ENCODE measurements around the gene ALDH1A1.

Gene ALDH1A1

GRCh38 chr9:72913382-72914009, 39.4 kb downstream of the ALDH1A1 start:
- DNase-seq: no peak

DNA sequence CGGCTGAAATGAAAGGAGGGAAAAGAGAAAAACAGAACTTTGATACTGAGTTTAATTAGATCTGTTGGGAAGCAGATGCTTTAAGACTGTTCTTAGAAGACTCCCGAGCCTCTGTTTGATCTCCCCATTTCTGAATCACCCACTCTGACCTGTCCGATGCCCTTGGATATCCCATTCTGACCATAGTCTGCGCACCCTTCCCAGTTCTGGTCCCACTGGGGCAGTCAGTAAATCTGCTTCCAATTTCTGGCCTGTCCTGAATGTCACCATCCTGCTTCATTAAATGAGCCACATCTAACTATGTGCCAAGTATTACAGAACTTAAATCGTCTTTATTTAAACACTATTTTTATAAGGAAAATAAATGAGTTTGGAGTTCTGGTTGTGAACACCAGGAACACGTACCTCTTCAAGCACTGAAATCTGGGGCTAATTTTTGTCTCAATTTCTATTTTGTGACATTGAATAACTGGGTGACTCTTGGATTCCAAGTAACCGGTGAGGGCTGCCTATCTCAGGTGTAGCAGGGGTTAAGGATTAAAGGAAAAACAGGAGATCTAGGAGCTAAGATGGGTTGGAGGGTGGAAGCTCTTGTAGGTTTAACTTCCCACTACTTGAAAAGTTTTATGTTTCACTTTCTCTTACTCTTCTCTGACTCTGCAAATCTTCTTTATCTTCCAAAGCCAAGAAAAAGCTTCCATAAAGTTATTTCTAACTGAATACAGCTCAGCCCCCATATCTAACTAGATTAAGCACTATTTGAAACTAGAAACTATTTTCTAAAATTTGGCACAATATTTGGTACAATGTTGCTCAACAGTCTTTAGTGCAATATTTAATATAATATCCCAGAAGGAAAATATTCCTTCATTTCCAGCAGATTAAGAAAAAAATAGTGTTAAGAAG, 40.1 kb downstream of the ALDH1A1 start:
- no peak for DNase-seq

- no peak for DNase-seq
These were observed 41.0 kb downstream of the ALDH1A1 start for GRCh38 chr9:72911816-72912215.

DNA sequence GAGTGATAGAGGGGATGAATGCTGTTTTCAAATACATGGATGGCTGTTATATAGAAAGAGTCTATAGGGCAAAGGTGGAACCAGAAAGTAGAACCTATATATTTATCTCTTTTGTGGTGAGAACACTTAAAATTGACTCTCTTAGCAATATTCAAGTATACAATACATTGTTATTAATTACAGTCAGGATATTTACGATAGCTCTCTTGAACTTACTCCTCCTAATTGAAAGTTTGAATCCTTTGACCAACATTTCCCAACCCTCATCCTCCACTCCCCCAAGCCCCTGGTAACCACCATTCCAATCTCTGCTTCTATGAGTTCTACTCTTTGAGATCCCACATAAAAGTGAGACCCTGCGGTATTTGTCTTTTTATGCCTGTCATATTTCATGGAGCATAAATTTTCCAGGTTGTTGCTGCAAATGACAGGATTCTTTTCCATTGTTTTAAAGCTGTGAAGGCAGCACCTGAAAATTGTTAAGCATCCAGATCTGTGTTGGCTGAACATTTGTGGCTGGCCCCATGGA, 41.5 kb downstream of the ALDH1A1 start:
- no peak for DNase-seq

- DNase-seq: no peak
These were observed 43.4 kb downstream of the ALDH1A1 start for GRCh38 chr9:72909428-72909827.

- DNase-seq: no peak
These were observed 45.4 kb downstream of the ALDH1A1 start for GRCh38 chr9:72907421-72907820.

DNA sequence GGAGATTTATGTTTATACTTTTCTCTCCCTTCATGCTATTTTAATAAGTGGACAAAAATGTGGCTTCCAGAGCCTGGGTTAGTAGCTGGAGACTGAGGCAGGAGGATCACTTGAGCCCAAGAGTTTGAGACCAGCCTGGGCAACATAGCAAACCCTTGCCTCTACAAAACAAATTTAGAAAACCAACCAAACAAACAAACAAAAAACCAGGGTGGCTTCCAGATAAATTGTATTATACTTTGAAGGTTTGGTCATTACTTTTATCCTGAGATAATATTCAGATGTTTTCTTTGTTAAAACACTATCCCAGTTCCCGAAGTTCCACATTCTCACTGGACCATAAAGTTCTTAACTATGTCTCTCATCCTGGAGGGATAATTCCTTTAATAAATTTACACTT, 46.0 kb downstream of the ALDH1A1 start:
- no peak for DNase-seq

DNA sequence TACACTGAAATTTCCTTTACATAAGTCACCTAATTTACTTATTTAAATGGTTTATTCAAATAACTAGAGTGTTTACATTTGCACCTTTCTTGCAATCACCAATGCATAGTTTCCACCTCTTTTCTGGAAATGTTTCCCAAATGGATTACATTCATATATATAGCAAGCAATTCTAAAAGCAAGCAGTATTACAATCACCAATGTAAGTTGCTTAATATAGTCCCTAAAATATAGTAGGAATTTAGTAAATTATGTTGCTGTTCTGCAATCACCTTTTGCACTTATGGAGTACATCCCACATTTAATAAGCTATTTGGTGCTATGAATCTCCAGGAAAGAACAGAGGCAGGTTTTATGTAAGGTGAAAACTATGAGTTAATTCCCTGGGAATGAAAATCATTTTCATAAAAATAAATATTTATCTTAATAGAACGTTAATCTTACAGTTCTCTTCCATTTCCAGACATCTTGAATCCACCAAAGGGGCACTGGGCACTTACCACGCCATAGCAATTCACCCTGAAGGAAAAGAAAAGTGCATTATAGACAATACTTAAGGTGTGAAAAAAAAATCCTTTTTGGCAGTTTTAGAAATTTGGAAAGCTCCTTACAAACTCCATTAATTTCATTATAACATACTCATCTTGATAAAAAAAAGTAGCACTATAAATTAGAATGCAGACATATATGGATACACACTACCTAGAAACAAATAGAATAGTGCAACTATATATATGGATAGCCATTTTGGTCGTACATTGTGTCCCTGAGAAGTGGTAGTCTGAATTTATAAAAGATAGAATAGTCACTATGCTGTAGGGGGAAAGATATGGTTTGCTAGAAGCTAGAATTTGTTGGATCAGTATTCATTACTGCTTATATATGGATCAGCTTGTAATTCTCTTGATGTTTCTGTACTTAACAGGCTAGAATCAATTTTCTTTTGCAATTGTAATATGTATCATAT, 47.1 kb downstream of the ALDH1A1 start:
- no peak for DNase-seq

DNA sequence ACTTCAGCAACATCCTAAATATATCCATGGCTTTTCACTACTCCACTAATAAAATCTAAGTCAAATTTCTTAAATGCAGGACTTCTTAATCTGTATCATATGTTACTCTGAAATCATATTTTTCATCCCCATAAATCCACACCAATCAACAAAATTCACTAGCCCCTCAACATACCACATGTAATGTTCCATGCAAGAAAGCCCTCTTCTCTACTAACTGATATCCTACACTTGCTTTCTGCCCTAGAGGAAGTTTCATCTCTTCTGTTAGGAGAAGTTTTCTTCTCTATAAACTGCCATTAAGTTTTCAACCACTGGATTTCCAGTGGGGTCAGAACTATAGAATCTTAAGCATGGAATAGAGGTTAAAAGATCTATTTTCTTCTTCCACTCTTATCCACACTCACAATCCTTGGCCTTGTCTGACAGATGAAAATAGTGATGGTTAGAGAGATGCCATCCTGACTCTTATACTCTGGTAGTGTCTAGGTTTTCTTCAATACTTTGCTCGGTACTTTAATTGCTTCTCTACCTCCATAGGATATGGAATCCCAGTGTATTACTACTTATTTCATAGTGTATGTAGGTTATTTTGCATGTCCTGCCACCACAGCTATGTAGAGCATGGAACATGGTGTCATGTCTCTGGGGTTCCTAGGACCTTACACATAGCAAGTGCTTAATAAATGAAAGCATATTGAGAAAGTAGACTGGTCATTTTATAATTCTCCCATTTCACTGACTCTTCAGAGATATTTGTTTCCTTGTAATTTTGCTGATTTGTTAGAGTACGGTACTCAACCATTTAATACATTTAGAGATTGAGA, 48.4 kb downstream of the ALDH1A1 start:
- no peak for DNase-seq

GRCh38 chr9:72903103-72903502, 49.8 kb downstream of the ALDH1A1 start:
- no peak for DNase-seq

DNA sequence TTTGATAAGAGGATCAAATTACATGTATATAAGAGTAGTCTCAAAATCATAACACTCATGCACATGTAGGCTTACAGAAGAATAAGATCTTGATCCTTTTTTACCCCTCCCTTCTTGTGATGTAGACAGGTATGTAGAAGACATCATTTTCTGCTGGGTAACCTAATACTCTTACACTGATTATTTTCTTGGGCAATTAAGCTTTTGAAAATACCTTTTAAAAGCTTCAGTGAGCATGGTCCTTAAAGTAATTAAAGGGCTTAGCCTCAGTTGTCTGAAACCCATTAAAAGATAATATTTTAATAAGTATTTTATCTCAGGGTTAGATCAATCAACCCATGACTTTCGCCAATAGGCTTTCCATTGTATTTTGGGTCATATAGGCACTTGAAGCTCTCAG, 50.6 kb downstream of the ALDH1A1 start:
- no peak for DNase-seq

- no peak for DNase-seq
These were observed 52.9 kb downstream of the ALDH1A1 start for GRCh38 chr9:72899734-72900477.

DNA sequence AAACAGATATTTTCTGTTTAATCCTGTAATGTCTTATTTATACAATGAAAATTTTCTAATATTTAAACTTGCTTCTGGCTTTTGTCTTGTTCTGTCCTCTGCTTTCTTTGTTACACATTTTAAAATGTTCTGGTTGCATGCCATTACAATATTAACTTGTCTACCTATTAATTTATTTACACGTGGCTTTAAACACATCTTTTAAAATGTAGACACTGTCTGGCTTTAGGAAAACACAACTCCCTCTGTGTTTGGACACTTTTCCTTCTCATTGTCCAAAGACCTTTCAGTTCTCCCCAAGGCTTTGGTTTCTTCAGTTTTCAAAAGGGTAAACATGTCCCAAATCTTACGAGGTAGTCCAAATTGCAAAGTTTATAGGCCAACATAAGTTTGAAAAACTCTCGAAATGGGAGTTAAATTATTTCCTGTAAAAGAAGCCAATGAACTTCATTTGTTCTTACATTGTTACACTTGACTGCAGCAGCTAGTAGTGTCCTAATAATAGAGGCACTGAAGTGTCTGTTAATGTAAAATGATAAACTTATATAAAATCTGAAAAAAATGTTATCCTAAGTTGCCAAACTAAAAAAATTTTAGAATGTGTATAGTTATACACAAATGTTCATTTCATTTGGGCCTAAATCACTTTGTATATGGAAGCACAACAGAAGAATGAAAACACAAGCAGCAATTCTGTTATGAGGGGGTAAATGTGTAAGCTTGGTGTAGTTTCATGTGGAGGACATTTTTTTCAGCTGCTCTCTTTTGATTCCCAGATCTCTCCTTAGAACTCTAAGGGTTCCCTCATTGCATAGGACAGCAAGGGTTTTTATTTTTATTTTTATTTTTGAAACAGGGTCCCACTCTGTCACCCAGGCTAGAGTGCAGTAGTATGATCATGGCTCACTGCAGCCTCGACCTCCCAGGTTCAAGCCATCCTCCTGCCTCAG, 53.8 kb downstream of the ALDH1A1 start:
- no peak for DNase-seq

DNA sequence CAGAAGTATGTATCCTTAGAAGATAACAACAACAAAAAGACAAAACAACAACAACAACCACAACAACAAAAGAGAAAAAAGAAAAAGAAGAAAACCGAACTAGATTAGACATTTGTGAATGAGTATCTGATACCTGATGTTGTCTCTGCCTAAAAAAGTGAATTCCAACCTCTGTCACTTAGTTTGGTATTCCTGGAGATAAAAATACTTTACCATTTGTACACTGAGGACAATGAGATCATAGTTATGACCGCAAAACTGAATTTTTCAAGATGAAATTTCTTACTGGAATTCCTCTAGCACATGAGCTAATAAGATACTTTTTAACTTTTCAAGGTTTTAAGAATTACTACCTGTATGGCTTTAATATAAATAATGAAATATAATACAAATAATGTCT, 54.5 kb downstream of the ALDH1A1 start:
- DNase-seq: no peak

DNA sequence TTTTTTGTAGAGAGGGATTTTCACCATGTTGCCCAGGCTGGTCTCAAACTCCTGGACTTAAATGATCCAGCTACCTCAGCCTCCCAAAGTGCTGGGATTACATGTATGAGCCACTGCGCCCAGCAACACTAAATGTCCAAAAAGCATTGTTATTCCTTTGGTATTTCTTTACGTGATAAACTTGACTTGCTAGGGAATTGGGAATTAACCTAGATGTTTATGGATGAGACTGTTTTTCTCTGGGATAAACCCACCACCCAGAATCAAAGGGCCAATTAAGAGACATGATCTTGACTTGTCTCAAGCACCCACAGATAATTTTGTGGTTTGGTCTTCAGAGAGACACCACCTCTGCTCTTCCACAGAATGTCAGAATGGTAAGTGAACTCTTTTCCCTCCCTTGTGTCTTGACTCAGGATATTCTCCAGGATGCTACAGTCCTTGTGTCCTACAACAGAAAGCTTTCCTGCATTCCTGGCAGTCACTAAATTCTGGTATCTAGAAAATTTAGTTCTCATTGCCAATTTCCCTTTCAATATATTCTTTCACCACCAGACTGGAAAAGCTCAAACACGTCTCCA, 55.7 kb downstream of the ALDH1A1 start:
- no peak for DNase-seq

GRCh38 chr9:72896439-72896838, 56.4 kb downstream of the ALDH1A1 start:
- no peak for DNase-seq

GRCh38 chr9:72895122-72895521, 57.7 kb downstream of the ALDH1A1 start:
- DNase-seq: no peak

- DNase-seq: no peak
These were observed 58.5 kb downstream of the ALDH1A1 start for GRCh38 chr9:72894342-72894741.

GRCh38 chr9:72893437-72893836, 59.4 kb downstream of the ALDH1A1 start:
- no peak for DNase-seq

GRCh38 chr9:72891043-72891442, 61.8 kb downstream of the ALDH1A1 start:
- no peak for DNase-seq
